IMR-90 (cell line): ENCODE data around the gene SHCBP1L. TPM values are rescaled to one million over a fixed set of nuclear protein-coding genes. Genes with fewer than 3 reads are reported as not detected.

Source experiments
- ATAC-seq: fragments of 200-7000 bp; cut with Tn5 transposase; 2 replicates; pipeline ENCODE4 v1.9.1; 2020; ENCODE audit warnings: low read depth, mild to moderate bottlenecking, moderate library complexity
- BruUV-seq: library from RNA; stranded (reverse); fragments of 400-500 nt; replicated peaks from 2 replicates; lab custom pipeline; 2021; lab: Mats Ljungman, UMichigan
- CTCF ChIA-PET: fragments of 300-600 bp; formaldehyde crosslinking; extraction: SDS; loops from one replicate; lab custom pipeline; 2021; ENCODE audit warnings: antibody characterized with exemption; lab: Yijun Ruan, JAX
- POLR2A ChIA-PET: fragments of 300-600 bp; sonication (Branson Sonifier 250); formaldehyde crosslinking; loops from one replicate; lab custom pipeline; 2022; ENCODE audit warnings: antibody characterized with exemption; ENCODE audit not compliant: unreplicated experiment; lab: Charles Lee
- DNase-seq: peaks from one replicate; pipeline ENCODE4 v3.0.0; 2013
- H2AFZ ChIP-seq: replicated peaks from 2 replicates; pipeline ENCODE3; 2013; ENCODE audit warnings: low read length, mild to moderate bottlenecking; ENCODE audit not compliant: poor library complexity
- H2AK5ac ChIP-seq: 2 replicates; pipeline ENCODE4 v1.6.1; 2013; ENCODE audit warnings: low read depth, low read length, inconsistent platforms
- H2AK9ac ChIP-seq: replicated peaks from 2 replicates; pipeline ENCODE3; 2013; ENCODE audit warnings: mild to moderate bottlenecking, low read depth, low read length, moderate library complexity; ENCODE audit not compliant: poor library complexity
- H2BK120ac ChIP-seq: 2 replicates; pipeline ENCODE4 v1.6.1; 2013; ENCODE audit warnings: low read depth, low read length, inconsistent platforms
- H2BK15ac ChIP-seq: 3 replicates; pipeline ENCODE4 v1.6.1; 2013; ENCODE audit warnings: low read depth, low read length, inconsistent platforms
- H2BK20ac ChIP-seq: 2 replicates; pipeline ENCODE4 v1.6.1; 2013; ENCODE audit warnings: low read depth, mild to moderate bottlenecking, inconsistent platforms, low read length, moderate library complexity
- H2BK5ac ChIP-seq: 2 replicates; pipeline ENCODE4 v1.6.1; 2013; ENCODE audit warnings: mild to moderate bottlenecking, low read depth, low read length, inconsistent platforms; ENCODE audit not compliant: poor library complexity, severe bottlenecking
- H3K14ac ChIP-seq: replicated peaks from 2 replicates; pipeline ENCODE4 v1.6.1; 2013; ENCODE audit warnings: low read depth, low read length, inconsistent platforms
- H3K18ac ChIP-seq: 2 replicates; pipeline ENCODE4 v1.6.1; 2013; ENCODE audit warnings: low read depth, low read length, control low read depth
- H3K23ac ChIP-seq: 2 replicates; pipeline ENCODE4 v1.6.1; 2013; ENCODE audit warnings: low read depth, low read length, inconsistent platforms
- H3K27ac ChIP-seq: 2 replicates; pipeline ENCODE4 v1.5.1; 2013; ENCODE audit warnings: mild to moderate bottlenecking, control low read depth, low read length; ENCODE audit not compliant: insufficient read depth
- H3K27me3 ChIP-seq: 2 replicates; pipeline ENCODE4 v1.6.1; 2013; ENCODE audit warnings: low read length; ENCODE audit not compliant: control insufficient read depth, insufficient read depth
- H3K36me3 ChIP-seq: 2 replicates; pipeline ENCODE4 v1.6.1; 2013; ENCODE audit warnings: low read length, mixed read lengths; ENCODE audit not compliant: control insufficient read depth, insufficient read depth
- H3K4ac ChIP-seq: 2 replicates; pipeline ENCODE4 v1.6.1; 2013; ENCODE audit warnings: low read depth, low read length, inconsistent platforms
- H3K4me1 ChIP-seq: 2 replicates; pipeline ENCODE4 v1.6.1; 2013; ENCODE audit warnings: low read length, mixed read lengths; ENCODE audit not compliant: control insufficient read depth, insufficient read depth
- H3K4me2 ChIP-seq: 2 replicates; pipeline ENCODE4 v1.6.1; 2013; ENCODE audit warnings: low read depth, mild to moderate bottlenecking, control low read depth, low read length, moderate library complexity
- H3K4me3 ChIP-seq: 2 replicates; pipeline ENCODE4 v1.5.1; 2013; ENCODE audit warnings: low read depth, mild to moderate bottlenecking, control low read depth, low read length, moderate library complexity; ENCODE audit not compliant: insufficient read depth
- H3K56ac ChIP-seq: 2 replicates; pipeline ENCODE4 v1.6.1; 2013; ENCODE audit warnings: low read length, inconsistent platforms; ENCODE audit not compliant: insufficient read depth; ENCODE audit errors: extremely low read depth
- H3K79me1 ChIP-seq, 2 experiments: 2 replicates each; pipeline ENCODE4 v1.6.1; 2013; ENCODE audit warnings: low read length in 2 of 2, inconsistent platforms in 1 of 2, low read depth in 1 of 2
- H3K9ac ChIP-seq: 2 replicates; pipeline ENCODE4 v1.6.1; 2013; ENCODE audit warnings: low read depth, low read length, control low read depth
- H3K9me1 ChIP-seq: 2 replicates; pipeline ENCODE4 v1.6.1; 2013; ENCODE audit warnings: low read length, inconsistent platforms; ENCODE audit not compliant: insufficient read depth
- H3K9me3 ChIP-seq: 2 replicates; pipeline ENCODE4 v1.6.1; 2013; ENCODE audit warnings: low read length; ENCODE audit not compliant: control insufficient read depth, insufficient read depth
- H4K20me1 ChIP-seq: 2 replicates; pipeline ENCODE4 v1.6.1; 2013; ENCODE audit warnings: low read length, inconsistent platforms; ENCODE audit not compliant: insufficient read depth
- H4K5ac ChIP-seq: 2 replicates; pipeline ENCODE4 v1.6.1; 2013; ENCODE audit warnings: mild to moderate bottlenecking, low read depth, low read length, control low read depth
- H4K8ac ChIP-seq, 2 experiments: 2 replicates each; pipeline ENCODE4 v1.6.1; 2013; ENCODE audit warnings: low read depth in 2 of 2, low read length in 2 of 2, control low read depth in 1 of 2, inconsistent platforms in 1 of 2
- H4K91ac ChIP-seq: 2 replicates; pipeline ENCODE4 v1.6.1; 2013; ENCODE audit warnings: low read depth, low read length, inconsistent platforms; ENCODE audit not compliant: insufficient read depth
- BHLHE40 ChIP-seq: fragments of 150-350 bp; IDR thresholded peaks from 2 replicates; pipeline ENCODE4 v1.6.1; 2016; ENCODE audit warnings: mild to moderate bottlenecking, low read depth, low read length
- CEBPB ChIP-seq: IDR thresholded peaks from 2 replicates; pipeline ENCODE4 v1.6.1; 2012; ENCODE audit warnings: low read depth, low read length, improper control_type of control experiment
- CHD1 ChIP-seq: IDR thresholded peaks from 2 replicates; pipeline ENCODE4 v1.6.1; 2012; ENCODE audit warnings: low read depth, low read length, improper control_type of control experiment
- FOS ChIP-seq: fragments of 150-350 bp; IDR thresholded peaks from 2 replicates; pipeline ENCODE4 v1.6.1; 2016; ENCODE audit warnings: low read depth, low read length
- MAFK ChIP-seq: IDR thresholded peaks from 2 replicates; pipeline ENCODE4 v1.6.1; 2012; ENCODE audit warnings: low read depth, low read length, improper control_type of control experiment
- MAZ ChIP-seq: IDR thresholded peaks from 2 replicates; pipeline ENCODE4 v1.6.1; 2012; ENCODE audit warnings: low read depth, mild to moderate bottlenecking, low read length, improper control_type of control experiment, moderate library complexity, borderline replicate concordance
- MXI1 ChIP-seq: IDR thresholded peaks from 2 replicates; pipeline ENCODE4 v1.6.1; 2012; ENCODE audit warnings: low read depth, mild to moderate bottlenecking, low read length, moderate library complexity, borderline replicate concordance
- NFE2L2 ChIP-seq: fragments of 150-350 bp; IDR thresholded peaks from 2 replicates; pipeline ENCODE4 v1.6.1; 2016; ENCODE audit warnings: low read depth, mild to moderate bottlenecking, low read length
- POLR2A ChIP-seq: IDR thresholded peaks from 2 replicates; pipeline ENCODE4 v1.6.1; 2012; ENCODE audit warnings: mild to moderate bottlenecking, low read depth, low read length
- RAD21 ChIP-seq: IDR thresholded peaks from 2 replicates; pipeline ENCODE4 v1.6.1; 2012; ENCODE audit warnings: low read length, improper control_type of control experiment
- RCOR1 ChIP-seq: IDR thresholded peaks from 2 replicates; pipeline ENCODE4 v1.6.1; 2012; ENCODE audit warnings: mild to moderate bottlenecking, low read length, improper control_type of control experiment; ENCODE audit not compliant: insufficient replicate concordance
- RFX5 ChIP-seq: IDR thresholded peaks from 2 replicates; pipeline ENCODE4 v1.8.0; 2012; ENCODE audit warnings: low read depth, mild to moderate bottlenecking, low read length, moderate library complexity
- SMC3 ChIP-seq: fragments of 150-350 bp; IDR thresholded peaks from 2 replicates; pipeline ENCODE4 v1.6.1; 2016; ENCODE audit warnings: low read depth, mild to moderate bottlenecking, antibody characterized with exemption, low read length, moderate library complexity
- whole genome bisulfite sequencing, 2 experiments: methylation state at CpG; one replicate each; pipeline versions ENCODE4 v1.1.5 to v1.1.7; 2013; ENCODE audit warnings: missing lambda C conversion rate in 2 of 2; ENCODE audit not compliant: insufficient read length in 1 of 2; ENCODE audit errors: extremely low coverage in 2 of 2; 5-methylcytosine and 5-hydroxymethylcytosine counted together
- dilution Hi-C: fragments of 300-500 bp; cut with HindIII; formaldehyde crosslinking; loops from one replicate; pipeline ENCODE4 v1.14.3; 2018; ENCODE audit warnings: low sequenced_read_pairs; ENCODE audit not compliant: unreplicated experiment
- in situ Hi-C: fragments of 300-500 bp; cut with MboI; formaldehyde crosslinking; loops from 3 replicates; pipeline ENCODE4 v1.14.3; 2019; ENCODE audit warnings: low sequenced_read_pairs, inconsistent platforms, mixed read lengths
- intact Hi-C: fragments of 100-400 bp; cut with micrococcal nuclease; formaldehyde crosslinking; loops from 2 replicates; pipeline ENCODE4 v1.10.0; 2022
- polyA plus RNA-seq, 3 experiments: library from polyadenylated mRNA; depleted of rRNA; stranded (reverse); fragments of >200 nt; gene quantifications; 2 replicates each; pipeline ENCODE4 v1.2.3, GENCODE V29; 2012; ENCODE audit warnings: low replicate concordance in 1 of 3
- total RNA-seq: library from RNA; depleted of rRNA; stranded (reverse); fragments of >200 nt; gene quantifications from 2 replicates; pipeline ENCODE4 v1.2.3, GENCODE V29; 2012
- TF ChIP-seq, protein P1 (sequence below): fragments of 150-350 bp; IDR thresholded peaks from 2 replicates; pipeline ENCODE4 v1.6.1; 2017; ENCODE audit warnings: mild to moderate bottlenecking, antibody characterized with exemption, low read length, low read depth
- TF ChIP-seq, protein P2 (sequence below): conservative IDR thresholded peaks from 2 replicates; pipeline ENCODE4 v1.5.1; 2012; ENCODE audit warnings: mild to moderate bottlenecking, low read depth, low read length, improper control_type of control experiment
- TF ChIP-seq, protein P3 (sequence below): fragments of 150-350 bp; IDR thresholded peaks from 2 replicates; pipeline ENCODE4 v1.6.1; 2016; ENCODE audit warnings: low read depth, mild to moderate bottlenecking, low read length, moderate library complexity, borderline replicate concordance

Gene SHCBP1L
- total and polyA plus RNA-seq, 2 of the 4 experiments (the other 2 are of a cell fraction), result not detected

DNA sequence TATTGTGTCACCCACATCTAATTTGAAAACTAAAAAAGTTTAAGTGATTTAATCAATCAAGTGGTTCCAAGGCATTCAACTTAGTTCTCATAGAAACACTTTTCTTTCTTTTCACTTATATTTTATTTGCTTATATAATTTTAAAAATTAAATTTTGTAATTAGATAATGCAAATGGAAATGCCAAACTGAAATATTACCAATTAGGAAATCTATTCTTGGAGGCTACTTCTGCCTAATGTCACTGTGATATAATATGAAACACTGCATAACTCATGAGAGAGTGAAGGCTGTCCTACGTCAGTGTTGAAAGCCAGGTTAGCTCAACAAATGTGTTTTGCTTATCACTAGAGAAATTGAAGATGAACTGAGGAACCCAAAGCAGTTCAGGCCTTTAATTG lies 18.3 kb upstream of the SHCBP1L start:
- H4K91ac ChIP-seq, result no peak overlapping the region
- H4K8ac ChIP-seq, result no peak overlapping the region
- no peaks in the 10 kb centered on the region for H3K9me1 ChIP-seq
- no peak overlapping the region for H4K5ac ChIP-seq
- H3K79me1 ChIP-seq, result no peaks in the 10 kb centered on the region
- no peak overlapping the region for H3K9ac ChIP-seq
- no peak overlapping the region for H2AFZ ChIP-seq
- dilution Hi-C loops (no loop called here), in situ Hi-C loops (loop anchor here (25.0 kb wide), 2 partner anchors 141 to 266 kb away; no protein-coding TSS in a partner anchor), intact Hi-C loops (no loop called here)
- H2BK15ac ChIP-seq, result no peak overlapping the region
- no peak overlapping the region for H3K27ac ChIP-seq
- H2BK5ac ChIP-seq, result no peak overlapping the region
- H3K27me3 ChIP-seq, result no peaks in the 10 kb centered on the region
- no peak overlapping the region for H3K4me3 ChIP-seq
- no peaks in the 10 kb centered on the region for H3K36me3 ChIP-seq
- no peaks in the 10 kb centered on the region for H3K9me3 ChIP-seq
- H2BK20ac ChIP-seq, result no peak overlapping the region
- H3K56ac ChIP-seq, result no peak overlapping the region
- H3K18ac ChIP-seq, result no peak overlapping the region
- H3K4me2 ChIP-seq, result no peak overlapping the region
- H3K4me1 ChIP-seq, result peaks cover 4% of the 10 kb centered on the region; the same call in 1 of the 2 replicates
- TF ChIP-seq FOS (no peak), RFX5 (no peak), MXI1 (no peak), NFE2L2 (no peak), RCOR1 (no peak), MAFK (no peak), SMC3 (no peak), CEBPB (no peak), CHD1 (no peak), BHLHE40 (no peak), POLR2A (no peak), MAZ (no peak), RAD21 (no peak)
- TF ChIP-seq, protein P1, sequence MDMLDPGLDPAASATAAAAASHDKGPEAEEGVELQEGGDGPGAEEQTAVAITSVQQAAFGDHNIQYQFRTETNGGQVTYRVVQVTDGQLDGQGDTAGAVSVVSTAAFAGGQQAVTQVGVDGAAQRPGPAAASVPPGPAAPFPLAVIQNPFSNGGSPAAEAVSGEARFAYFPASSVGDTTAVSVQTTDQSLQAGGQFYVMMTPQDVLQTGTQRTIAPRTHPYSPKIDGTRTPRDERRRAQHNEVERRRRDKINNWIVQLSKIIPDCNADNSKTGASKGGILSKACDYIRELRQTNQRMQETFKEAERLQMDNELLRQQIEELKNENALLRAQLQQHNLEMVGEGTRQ, result no peak
- TF ChIP-seq, protein P2, sequence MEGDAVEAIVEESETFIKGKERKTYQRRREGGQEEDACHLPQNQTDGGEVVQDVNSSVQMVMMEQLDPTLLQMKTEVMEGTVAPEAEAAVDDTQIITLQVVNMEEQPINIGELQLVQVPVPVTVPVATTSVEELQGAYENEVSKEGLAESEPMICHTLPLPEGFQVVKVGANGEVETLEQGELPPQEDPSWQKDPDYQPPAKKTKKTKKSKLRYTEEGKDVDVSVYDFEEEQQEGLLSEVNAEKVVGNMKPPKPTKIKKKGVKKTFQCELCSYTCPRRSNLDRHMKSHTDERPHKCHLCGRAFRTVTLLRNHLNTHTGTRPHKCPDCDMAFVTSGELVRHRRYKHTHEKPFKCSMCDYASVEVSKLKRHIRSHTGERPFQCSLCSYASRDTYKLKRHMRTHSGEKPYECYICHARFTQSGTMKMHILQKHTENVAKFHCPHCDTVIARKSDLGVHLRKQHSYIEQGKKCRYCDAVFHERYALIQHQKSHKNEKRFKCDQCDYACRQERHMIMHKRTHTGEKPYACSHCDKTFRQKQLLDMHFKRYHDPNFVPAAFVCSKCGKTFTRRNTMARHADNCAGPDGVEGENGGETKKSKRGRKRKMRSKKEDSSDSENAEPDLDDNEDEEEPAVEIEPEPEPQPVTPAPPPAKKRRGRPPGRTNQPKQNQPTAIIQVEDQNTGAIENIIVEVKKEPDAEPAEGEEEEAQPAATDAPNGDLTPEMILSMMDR, result no peak
- TF ChIP-seq, protein P3, sequence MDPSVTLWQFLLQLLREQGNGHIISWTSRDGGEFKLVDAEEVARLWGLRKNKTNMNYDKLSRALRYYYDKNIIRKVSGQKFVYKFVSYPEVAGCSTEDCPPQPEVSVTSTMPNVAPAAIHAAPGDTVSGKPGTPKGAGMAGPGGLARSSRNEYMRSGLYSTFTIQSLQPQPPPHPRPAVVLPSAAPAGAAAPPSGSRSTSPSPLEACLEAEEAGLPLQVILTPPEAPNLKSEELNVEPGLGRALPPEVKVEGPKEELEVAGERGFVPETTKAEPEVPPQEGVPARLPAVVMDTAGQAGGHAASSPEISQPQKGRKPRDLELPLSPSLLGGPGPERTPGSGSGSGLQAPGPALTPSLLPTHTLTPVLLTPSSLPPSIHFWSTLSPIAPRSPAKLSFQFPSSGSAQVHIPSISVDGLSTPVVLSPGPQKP, result no peak
- ATAC-seq, result no peak
- no peak for DNase-seq
- no peak overlapping the region for H2AK9ac ChIP-seq
- BruUV-seq, result no TSS peak
- H2AK5ac ChIP-seq, result no peak overlapping the region
- POLR2A ChIA-PET, result no interaction called here
- H4K20me1 ChIP-seq, result no peaks in the 10 kb centered on the region
- no CpG with 5 or more reads among the region's 1 CpG for WGBS, 2 experiments
- no peak overlapping the region for H3K14ac ChIP-seq
- CTCF ChIA-PET, result interaction anchor here (1.0 kb wide), 1 partner anchor 16 kb away, joined by 3 read pairs; no protein-coding TSS in a partner anchor
- H3K4ac ChIP-seq, result no peak overlapping the region
- no peak overlapping the region for H2BK120ac ChIP-seq
- H3K23ac ChIP-seq, result no peak overlapping the region
